B cell (primary cell): ENCODE data around the gene SDK1.

Experiments used
- EZH2 ChIP-seq: IDR thresholded peaks from 2 replicates; pipeline ENCODE4 v1.6.1; 2012; ENCODE audit warnings: borderline replicate concordance, low read depth, mild to moderate bottlenecking, moderate library complexity, low read length; ENCODE audit not compliant: insufficient read depth, poor library complexity, severe bottlenecking
- TF ChIP-seq, protein P1 (sequence below): fragments of 200-600 bp; IDR thresholded peaks from one replicate; pipeline ENCODE4 v1.8.0; 2022; ENCODE audit warnings: antibody characterized with exemption, mild to moderate bottlenecking

DNA sequence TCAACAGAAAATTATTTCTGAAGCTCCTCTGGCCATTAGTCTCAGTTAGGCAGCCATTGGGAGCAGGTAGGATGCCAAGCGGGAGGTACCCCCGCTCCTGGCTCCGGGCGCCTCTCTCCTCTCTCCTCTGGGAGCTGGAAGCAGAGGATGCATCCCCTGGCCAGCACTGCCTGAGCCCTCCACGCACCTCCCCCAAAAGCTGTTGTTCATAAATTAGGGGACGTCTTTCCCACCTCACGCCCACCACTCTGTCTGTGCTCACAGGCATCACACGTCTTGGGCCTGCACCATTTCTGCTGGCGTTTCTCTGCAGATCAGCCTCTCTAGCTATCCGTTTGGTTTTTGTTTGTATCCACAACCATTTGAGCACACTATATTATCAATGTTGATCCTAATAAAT lies 772.0 kb downstream of the SDK1 start:
- TF ChIP-seq, protein P1, sequence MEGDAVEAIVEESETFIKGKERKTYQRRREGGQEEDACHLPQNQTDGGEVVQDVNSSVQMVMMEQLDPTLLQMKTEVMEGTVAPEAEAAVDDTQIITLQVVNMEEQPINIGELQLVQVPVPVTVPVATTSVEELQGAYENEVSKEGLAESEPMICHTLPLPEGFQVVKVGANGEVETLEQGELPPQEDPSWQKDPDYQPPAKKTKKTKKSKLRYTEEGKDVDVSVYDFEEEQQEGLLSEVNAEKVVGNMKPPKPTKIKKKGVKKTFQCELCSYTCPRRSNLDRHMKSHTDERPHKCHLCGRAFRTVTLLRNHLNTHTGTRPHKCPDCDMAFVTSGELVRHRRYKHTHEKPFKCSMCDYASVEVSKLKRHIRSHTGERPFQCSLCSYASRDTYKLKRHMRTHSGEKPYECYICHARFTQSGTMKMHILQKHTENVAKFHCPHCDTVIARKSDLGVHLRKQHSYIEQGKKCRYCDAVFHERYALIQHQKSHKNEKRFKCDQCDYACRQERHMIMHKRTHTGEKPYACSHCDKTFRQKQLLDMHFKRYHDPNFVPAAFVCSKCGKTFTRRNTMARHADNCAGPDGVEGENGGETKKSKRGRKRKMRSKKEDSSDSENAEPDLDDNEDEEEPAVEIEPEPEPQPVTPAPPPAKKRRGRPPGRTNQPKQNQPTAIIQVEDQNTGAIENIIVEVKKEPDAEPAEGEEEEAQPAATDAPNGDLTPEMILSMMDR = no peak
- no peak for TF ChIP-seq EZH2
